ENCODE measurements around the gene EFHB.
"Not testable (repeated sequence)": the region's sequence is repeated elsewhere in the genome, so short reads cannot be mapped to it uniquely, and the experiment has no call there.

Gene EFHB

DNA sequence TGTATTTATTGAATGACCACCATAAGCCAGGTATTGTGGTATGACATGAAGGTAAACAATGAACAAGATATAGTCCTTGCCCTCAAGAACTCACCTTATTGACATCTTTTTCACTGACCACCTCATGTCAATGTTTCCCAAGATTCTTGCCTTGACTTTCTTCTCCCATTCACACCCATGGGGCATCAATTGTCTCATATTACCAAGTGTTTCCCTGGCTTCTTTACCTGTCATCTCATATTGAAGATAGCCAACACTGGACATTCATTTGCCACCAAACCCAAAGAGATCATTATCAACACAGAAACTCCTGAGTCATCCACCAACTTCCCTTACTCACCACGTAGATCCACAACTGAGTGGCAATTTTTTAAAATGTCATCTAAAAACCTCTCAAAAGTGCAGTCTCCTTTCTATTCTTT, 2.2 kb downstream of the EFHB start:
- peak; percentile 7 for DNase-seq (ENCODE audit: low spot score)

DNA sequence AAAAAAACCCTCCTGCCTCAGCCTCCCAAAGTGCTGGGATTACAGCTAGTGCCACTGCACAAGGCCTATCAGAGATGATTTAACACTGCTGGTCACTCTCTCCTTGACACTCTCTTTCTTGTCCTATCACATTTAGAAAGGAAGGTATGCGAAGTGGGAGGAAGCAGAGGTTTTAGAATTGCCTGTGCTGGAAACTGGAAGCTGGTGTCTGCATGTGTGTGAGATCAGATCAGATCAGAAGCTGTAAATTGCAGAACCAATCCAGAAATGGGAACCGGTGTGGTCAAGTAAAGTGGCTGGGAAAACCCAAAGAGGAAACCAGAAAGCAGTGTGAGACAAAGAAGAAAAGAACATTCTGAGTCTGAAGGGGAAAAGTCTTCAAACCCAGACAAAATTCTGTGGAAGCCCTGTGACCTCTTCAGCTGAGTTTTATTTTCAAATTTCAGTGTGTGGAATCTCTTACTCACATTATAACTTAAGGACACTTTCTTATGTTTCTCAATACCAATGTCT, 2.8 kb downstream of the EFHB start:
- DNase-seq (ENCODE audit: low spot score), result no peak

DNA sequence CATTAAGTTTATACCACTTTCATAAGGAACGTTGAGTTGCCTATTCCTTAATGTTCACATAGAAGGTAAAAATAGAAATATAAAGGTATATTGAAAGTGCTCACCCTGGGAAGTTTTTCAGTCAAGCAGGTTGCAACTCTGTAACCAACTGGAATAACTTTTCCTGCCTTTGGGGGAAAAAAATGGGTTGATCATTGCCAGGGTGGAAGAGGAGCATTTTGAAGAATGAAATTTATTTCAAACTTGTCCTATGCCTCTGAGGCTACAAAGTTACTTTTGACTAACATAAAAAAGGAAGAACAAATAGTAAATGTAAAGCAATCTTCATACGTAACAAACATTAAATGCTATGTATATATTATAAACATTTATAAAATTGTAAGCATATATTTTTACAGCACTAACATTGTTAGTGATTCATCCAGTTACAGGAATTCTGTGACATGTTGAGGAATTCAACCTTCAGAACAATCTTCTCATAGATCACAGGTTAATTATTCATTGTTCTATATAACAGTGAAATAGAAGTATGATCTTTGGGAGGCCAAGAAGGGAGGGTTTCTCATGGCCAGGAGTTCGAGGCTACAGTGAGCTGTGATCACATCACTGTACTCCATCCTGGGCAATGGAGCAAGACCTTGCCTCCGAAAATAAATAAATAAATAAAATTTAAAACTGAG, 13.5 kb downstream of the EFHB start:
- DNase-seq (ENCODE audit: low spot score), result no peak

DNA sequence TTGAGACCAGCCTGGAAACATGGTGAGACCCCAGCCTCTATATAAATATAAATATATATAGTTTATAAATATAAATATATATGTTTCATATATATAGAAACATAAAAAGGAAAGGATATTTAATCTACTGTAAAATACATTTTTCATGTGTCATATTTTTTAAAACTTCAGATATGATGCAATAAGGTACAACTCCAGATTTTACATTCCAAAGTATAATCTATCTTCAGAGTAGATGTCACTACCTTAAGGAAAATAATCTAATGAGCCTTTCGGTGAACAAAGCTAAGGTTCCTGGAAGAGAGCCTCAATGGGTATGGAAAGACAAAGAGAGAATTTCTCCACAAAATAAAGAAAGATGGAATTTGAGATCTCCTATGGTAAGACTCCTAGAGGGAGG, 16.9 kb downstream of the EFHB start:
- no peak for DNase-seq (ENCODE audit: low spot score)

DNA sequence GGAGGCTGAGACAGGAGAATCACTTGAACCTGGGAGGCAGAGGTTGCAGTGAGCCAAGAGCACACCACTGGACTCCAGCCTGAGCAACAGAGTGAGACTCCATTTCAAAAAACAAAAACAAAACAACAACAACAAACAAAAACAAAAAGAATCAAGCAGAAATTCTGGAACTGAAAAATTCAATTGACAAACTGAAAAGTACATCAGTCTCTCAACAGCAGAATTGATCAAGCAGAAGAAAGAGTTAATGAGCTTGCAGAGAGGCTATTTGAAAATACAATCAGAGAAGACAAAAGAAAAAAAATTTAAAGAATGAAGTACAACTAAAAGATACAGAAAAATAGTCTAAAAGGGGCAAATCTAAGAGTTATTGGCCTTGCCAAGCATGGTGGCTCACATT, 22.6 kb downstream of the EFHB start:
- no peak for DNase-seq (ENCODE audit: low spot score)

DNA sequence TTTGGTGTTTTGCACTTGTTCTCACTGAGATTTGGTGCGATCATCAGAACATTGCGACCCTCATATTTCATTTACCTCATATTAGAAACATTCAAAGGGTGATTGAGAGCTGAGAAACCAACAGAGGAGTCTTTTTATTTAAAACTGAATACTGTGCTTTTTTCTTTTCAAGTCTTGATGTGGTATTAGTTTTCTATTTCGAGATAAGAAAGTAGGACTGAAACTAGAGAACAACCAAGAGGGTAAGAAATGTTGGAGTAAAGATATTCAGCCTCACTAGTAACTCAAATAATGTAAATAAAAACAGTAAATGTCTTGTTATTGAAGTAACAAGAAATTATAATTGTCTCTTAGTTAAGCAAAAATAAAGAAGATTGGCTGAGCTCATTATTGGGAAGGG, 26.5 kb downstream of the EFHB start:
- DNase-seq (ENCODE audit: low spot score), result no peak

DNA sequence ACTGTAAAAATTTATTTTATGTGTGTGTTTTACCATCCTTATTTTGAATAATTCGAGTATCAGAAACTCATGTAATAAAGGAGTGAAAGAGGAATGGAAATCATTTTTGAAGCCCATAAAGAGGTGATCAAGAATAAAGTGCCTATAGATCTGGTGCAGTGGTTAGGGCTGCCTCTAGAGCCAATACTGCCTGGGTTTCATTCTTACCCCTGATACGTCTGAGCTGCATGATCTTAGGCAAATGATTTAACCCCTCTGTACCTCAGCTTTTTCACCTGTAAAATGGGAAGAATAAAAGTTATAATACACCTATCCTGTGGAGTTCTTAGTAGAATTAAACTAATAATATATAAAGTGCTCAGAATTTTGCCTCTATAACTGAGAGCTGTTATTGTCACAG, 30.4 kb downstream of the EFHB start:
- no peak for DNase-seq (ENCODE audit: low spot score)

DNA sequence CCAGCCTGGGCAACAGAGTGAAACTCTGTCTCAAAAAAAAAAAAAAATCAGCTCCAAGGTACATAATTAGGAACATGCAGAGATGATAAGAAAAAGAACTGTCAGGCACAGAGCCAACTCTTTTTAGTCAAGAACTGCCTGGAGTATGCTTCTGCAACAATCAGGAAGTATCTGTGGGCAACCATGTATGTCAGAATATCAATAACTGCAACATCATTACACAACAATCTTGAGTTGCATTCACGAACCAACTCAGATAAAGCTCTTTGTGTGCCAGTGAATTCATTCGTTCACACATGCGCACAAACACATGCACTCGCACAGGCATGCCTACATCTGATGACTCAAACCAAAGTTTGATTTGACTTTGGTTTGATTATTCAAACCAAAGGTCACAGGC, 32.1 kb downstream of the EFHB start:
- no peak for DNase-seq (ENCODE audit: low spot score)

DNA sequence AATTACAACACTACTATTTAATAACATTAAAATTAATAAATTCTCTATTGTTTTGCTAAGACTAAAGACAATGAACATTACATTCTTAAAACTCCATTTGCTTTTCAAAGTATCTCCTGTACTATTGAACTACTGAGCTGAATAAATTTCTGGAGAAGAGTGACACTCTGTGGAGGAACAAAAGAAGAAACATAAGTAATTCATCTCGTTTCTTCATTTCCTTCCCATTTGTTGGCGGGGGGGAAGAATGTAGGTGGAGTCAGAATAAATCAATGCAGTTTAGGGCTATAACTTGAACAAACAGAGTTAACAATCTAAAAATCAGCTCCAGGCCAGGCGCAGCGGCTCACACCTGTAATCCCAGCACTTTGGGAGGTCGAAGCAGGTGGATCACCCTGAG, 32.7 kb downstream of the EFHB start:
- DNase-seq (ENCODE audit: low spot score), result no peak

DNA sequence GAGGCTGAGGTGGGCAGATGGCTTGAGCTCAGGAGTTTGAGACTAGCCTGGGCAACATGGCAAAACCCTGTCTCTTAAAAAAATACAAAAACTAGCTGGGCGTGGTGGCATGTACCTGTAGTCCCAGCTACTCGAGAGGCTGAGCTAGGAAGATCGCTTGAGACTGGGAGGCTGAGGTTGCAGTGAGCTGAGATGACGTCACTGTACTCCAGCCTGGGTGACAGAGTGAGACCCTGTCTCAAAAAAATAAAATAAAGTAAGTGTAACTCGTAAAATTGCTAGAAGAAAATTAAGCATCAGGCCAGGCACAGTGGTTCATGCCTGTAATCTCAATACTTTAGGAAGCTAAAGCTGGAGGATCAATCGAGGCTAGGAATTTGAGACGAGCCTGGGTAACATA, 34.2 kb downstream of the EFHB start:
- DNase-seq (ENCODE audit: low spot score), result not testable (repeated sequence)

DNA sequence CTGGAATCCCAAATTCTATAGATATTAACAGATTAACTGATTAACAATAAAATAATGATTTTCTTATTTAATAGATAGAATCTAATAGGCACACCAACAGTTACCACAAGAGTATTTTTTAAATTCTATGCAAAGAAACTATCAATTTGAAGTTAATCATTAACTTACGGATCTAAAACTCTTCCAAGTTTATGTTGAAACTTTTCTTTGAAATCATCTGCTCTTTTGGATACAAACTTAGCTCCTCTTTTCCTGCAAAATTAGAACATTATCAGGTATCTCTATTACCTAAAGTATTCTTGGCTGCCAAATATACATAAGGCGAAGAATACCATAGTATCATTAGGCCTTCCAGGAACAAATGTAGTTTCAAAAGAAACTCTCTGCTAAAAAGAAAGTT, 34.8 kb downstream of the EFHB start:
- no peak for DNase-seq (ENCODE audit: low spot score)

DNA sequence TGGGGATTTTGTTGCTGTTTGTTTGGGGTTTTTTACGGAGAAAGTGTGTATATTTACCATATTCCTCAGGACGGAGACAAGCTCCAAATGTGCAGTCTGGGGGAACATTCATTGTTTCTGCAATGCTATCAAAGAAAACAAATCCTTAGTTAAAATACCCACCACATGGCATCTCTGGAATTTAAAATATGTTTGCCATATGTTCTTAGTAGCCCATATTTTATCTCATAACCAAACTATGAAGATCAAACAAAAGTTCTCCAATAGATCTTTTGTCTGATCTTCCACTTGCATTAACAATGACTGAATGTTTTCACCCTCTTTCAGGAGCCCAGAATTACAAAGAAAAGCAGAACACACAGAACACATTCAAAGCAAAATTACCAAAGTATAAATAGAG, 35.3 kb downstream of the EFHB start:
- peak; percentile 60 for DNase-seq (ENCODE audit: low spot score)

DNA sequence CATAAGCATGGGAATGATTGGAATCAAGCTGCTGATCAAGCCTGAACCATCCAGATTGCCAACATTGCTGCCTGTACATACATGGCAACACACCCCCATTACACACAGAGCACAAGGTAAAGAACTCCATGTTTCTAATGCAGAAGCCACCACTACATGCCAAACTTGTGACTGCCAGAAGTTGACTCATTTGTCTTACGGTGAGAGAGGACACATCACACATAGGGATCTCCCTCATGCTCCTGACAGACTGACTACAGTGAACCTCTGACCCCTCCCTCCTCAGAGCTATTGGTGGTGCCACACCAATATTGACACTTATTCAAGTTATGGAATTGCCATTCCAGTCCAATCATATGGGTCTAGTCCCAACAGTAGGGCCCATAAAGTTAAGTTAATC, 42.3 kb downstream of the EFHB start:
- no peak for DNase-seq (ENCODE audit: low spot score)

DNA sequence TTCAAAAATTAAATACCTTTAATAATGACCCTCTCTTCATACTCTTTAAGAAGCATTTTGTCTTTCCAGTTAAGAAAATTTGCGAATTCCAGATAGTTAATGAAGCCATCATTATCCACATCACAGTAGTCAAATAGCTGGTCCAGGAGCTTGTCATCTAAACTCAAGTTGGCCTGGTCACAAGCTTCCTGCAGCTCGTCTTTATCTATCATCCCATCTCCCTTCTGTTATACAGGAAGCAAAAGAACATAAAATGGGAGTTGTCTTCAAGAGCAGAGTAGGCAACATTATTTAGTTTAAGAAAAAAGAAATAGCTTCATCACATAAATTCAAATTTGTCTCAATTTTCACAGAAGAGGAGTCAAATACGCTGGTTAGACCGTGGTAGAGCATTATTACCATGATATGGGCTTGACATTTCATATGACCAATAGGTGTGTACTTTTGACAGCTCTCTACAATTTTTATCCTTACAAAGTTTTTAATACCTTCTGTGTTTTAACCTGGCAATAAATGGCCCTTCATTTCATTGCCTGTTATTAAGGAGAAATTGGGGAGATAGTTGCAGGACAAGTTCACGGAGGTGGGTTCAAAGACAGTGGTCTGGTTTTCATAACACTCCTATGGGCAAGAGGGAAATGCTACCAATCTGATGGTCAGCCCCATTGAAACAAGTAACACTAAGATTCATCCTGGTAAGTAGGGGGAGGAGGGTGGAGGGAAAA, 45.4 kb downstream of the EFHB start:
- no peak for DNase-seq (ENCODE audit: low spot score)

DNA sequence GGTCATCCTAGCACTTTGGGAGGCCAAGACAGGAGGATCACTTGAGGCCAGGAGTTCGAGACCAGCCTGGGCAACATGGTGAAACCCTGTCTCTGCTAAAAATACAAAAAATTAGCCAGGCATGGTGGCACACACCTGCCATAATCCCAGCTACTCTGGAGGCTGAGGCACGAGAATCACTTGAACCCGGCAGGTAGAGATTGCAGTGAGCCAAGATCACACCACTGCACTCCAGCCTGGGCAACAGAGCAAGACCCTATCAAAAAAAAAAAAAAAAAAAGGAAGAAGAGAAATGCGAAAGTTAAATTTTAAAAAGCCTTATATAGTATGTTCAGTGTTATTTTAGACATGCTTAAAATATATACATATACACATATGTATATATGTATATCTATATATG, 46.9 kb downstream of the EFHB start:
- not testable (repeated sequence) for DNase-seq (ENCODE audit: low spot score)

DNA sequence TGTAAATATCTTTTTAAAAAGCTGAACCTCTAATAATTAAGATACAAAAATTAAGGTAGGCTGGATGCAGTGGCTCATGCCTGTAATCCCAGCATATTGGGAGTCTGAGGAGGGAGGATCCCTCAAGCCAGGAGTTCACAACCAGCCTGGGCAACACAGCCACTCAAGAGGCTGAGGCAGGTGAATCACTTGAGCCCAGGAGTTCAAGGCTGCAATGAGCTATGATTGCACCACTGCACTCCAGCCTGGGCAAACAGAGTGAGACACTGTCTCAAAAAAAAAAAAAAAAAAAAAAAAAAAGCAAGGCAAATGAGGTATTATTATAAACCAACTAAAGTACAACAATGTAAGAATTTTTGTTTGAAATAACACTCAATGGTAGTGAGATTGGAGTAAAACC, 47.6 kb downstream of the EFHB start:
- DNase-seq (ENCODE audit: low spot score), result no peak

DNA sequence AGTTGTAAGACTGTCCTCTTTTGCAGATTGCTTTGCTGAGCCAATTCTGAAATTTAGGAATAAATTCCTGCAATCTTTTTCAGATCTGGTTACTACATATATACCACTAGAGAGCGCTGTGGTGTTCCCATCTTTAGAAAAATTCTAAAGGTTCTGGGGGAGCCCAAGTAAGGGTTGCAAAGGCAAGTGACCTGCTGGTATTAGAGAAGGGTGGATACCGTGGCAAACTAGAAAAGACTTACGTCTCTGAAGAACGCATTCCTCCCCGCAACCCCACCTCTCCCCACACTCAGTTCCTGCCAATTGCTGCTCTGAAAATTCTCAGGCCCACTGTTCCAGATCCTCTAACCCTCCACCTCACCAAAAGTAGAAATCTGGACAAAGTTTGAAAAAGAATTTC, 48.5 kb downstream of the EFHB start:
- peak; percentile 36 for DNase-seq (ENCODE audit: low spot score)

DNA sequence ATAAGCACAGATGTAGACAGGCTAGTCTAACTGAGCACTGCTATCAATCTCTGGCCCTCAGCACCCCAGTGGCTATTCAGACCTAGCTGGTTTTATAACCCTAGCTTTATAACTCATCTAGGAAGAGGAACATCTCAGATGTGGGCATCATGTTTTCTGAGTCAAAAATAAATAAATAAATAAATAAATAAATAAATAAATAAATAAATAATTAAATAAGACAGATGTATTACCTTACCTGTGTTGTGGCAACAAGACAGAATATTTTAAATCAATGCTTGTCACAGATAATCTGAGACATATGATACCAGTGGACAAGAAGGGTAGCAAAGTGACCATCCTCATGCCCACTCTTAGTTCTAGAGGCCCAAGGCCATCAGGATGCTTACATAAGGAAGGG, 52.2 kb downstream of the EFHB start:
- DNase-seq (ENCODE audit: low spot score), result no peak

DNA sequence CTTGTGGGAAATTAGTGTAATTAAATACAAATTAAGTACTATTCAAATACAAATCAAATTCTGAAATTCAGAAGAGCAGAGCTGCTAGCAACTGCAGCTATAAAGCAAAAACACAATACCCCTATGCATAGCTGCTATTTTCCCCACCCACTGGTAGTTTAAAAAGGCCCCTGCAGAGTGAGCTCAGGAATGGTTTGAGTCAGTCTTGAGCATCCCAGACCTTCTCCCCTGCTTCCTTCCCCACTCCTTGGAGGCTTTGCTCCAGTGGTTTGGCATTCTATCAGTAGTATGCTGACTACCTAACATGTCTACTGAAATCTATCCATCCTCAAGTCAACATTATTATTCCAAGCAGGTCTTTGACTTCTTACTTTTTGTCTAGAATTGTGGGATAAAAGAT, 53.0 kb downstream of the EFHB start:
- no peak for DNase-seq (ENCODE audit: low spot score)

DNA sequence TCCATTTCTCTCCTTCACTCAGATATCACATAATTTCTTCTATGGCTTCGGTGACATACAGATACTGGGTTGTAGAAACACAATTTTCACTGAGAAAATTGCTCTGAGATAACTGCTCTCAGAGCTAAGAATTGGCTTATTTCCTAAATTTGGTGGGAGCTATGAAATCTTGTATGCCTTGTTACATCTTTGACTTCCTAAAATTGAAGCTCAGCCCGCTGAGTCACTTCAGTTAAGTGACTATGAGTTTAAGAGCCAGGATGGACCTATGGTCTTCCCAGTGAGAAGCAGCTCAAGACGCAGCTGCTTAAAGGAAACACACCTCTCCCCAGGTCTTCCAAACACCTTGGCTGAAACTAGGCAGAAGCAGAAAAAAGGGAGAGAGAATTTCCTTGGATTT, 56.4 kb downstream of the EFHB start:
- DNase-seq (ENCODE audit: low spot score), result no peak

DNA sequence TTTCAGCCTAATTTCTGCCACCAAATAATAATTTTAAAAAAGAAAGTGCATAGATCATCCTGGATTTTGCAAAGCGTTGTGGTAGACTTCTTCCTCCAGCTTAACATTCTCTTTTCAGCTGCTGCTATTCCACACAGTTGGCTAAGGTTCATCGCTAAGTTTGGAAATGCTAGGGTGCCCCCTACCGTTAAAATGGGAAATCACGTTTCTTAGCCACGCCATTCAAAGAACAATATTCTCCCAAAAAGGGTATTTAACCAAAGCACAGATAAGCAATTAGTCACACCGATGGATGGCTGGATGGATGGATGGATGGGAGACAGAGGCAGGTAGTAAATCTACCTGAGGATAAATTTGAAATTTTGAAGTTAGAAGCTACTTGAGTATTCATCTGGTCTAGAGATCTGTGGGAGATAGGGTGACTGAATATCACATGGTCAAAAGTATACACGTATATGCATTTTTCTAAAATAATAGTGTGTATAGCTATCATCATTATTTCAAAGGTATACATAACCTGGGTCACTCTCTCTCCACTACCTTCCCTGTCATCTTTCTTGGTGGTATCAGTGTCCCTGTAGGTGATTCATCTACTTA, 67.2 kb downstream of the EFHB start:
- peak; percentile 54 for DNase-seq (ENCODE audit: low spot score)

DNA sequence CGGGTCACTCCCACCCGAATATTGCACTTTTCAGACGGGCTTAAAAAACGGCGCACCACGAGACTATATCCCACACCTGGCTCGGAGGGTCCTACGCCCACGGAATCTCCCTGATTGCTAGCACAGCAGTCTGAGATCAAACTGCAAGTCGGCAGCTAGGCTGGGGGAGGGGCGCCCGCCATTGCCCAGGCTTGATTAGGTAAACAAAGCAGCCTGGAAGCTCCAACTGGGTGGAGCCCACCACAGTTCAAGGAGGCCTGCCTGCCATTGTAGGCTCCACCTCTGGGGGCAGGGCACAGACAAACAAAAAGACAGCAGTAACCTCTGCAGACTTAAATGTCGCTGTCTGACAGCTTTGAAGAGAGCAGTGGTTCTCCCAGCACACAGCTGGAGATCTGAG, 78.7 kb downstream of the EFHB start:
- DNase-seq (ENCODE audit: low spot score), result not testable (repeated sequence)

DNA sequence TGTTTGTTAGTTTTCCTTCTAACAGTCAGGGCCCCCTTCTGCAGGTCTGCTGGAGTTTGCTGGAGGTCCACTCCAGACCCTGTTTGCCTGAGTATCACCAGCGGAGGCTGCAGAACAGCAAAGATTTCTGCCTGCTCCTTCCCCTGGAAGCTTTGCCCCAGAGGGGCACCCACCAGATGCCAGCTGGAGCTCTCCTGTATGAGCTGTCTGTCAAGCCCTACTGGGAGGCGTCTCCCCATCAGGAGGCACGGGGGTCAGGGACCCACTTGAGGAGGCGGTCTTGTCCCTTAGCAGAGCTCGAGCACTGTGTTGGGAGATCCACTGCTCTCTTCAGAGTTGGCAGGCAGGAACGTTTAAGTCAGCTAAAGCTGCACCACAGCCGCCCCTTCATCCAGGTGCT, 87.4 kb downstream of the EFHB start:
- not testable (repeated sequence) for DNase-seq (ENCODE audit: low spot score)

Measured in SW480 (cell line).